Measurements from ENCODE around the gene FBLN7. TPM values are rescaled to one million over a fixed set of nuclear protein-coding genes. Genes with fewer than 3 reads are reported as not detected.
A peak's percentile ranks its signal among the peaks of the same experiment; 100 is the strongest.

Gene FBLN7, protein sequence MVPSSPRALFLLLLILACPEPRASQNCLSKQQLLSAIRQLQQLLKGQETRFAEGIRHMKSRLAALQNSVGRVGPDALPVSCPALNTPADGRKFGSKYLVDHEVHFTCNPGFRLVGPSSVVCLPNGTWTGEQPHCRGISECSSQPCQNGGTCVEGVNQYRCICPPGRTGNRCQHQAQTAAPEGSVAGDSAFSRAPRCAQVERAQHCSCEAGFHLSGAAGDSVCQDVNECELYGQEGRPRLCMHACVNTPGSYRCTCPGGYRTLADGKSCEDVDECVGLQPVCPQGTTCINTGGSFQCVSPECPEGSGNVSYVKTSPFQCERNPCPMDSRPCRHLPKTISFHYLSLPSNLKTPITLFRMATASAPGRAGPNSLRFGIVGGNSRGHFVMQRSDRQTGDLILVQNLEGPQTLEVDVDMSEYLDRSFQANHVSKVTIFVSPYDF
- total RNA-seq, result 0.31 and 0.71 TPM in 2 replicates

GRCh38 chr2:112138159-112139032 lies at the start of gene FBLN7:
FBLN7 (plus strand) TSS chr2:112138385; CDS start chr2:112138656, 271 bp downstream.
- Mint-ChIP-seq H3K27me3 (peaks cover 21% of the 10 kb centered on the region), H3K4me1 (peaks cover 11% of the 10 kb centered on the region), H3K36me3 (ENCODE audit: low read depth) (no peaks in the 10 kb centered on the region), H3K9me3 (peaks cover under 1% of the 10 kb centered on the region), H3K4me3 (peak within 1 kb of the TSS; percentile 77), H3K27ac (no peak within 1 kb of the TSS)
- ChIA-PET POLR2A (interaction anchor here (0.7 to 0.9 kb wide), 2 partner anchors 14 to 17 kb away, joined by 3 read pairs; no protein-coding TSS in a partner anchor), CTCF (interaction anchor here (1.5 kb wide), 1 partner anchor 17 kb away, joined by 6 read pairs; no protein-coding TSS in a partner anchor)
- TF ChIP-seq CTCF (IDR thresholded peaks at IDR 0.05), result no peak
- ATAC-seq (ENCODE audit: low read depth) (peak; percentile 22), DNase-seq (no peak)
- intact Hi-C loops (cut with micrococcal nuclease), result no loop called here

- peaks cover 74% of the 10 kb centered on the region for H3K36me3 Mint-ChIP-seq (ENCODE audit: low read depth)
- no peaks in the 10 kb centered on the region for H3K9me3 Mint-ChIP-seq
- intact Hi-C loops (cut with micrococcal nuclease), result no loop called here
- DNase-seq, result no peak
- H3K4me3 Mint-ChIP-seq, result no peak overlapping the region
- ATAC-seq (ENCODE audit: low read depth), result no peak
- no peaks in the 10 kb centered on the region for H3K27me3 Mint-ChIP-seq
- H3K4me1 Mint-ChIP-seq, result peaks cover 30% of the 10 kb centered on the region
- H3K27ac Mint-ChIP-seq, result no peak overlapping the region
- no peak for TF ChIP-seq CTCF (IDR thresholded peaks at IDR 0.05)
- POLR2A ChIA-PET, result no interaction called here
- CTCF ChIA-PET, result no interaction called here
Observed at GRCh38 chr2:112089375-112089774, 48.8 kb upstream of the FBLN7 start.

- Mint-ChIP-seq H3K9me3 (no peaks in the 10 kb centered on the region), H3K4me1 (peaks cover 20% of the 10 kb centered on the region), H3K4me3 (no peak overlapping the region), H3K27me3 (no peaks in the 10 kb centered on the region), H3K36me3 (ENCODE audit: low read depth) (peaks cover 65% of the 10 kb centered on the region), H3K27ac (peak overlapping the region; percentile 7)
- ATAC-seq (ENCODE audit: low read depth) (no peak), DNase-seq (no peak)
- CTCF ChIA-PET, result no interaction called here
- POLR2A ChIA-PET, result interaction anchor here (1.0 kb wide), 1 partner anchor 9 kb away, joined by 3 read pairs; no protein-coding TSS in a partner anchor
- TF ChIP-seq CTCF (IDR thresholded peaks at IDR 0.05), result no peak
- intact Hi-C loops (cut with micrococcal nuclease), result no loop called here
Observed at GRCh38 chr2:112092286-112093041, 45.7 kb upstream of the FBLN7 start.

- Mint-ChIP-seq H3K4me3 (no peak overlapping the region), H3K27me3 (no peaks in the 10 kb centered on the region), H3K9me3 (no peaks in the 10 kb centered on the region), H3K4me1 (peaks cover 13% of the 10 kb centered on the region), H3K36me3 (ENCODE audit: low read depth) (peaks cover 68% of the 10 kb centered on the region), H3K27ac (peak overlapping the region; percentile 31)
- ChIA-PET CTCF (no interaction called here), POLR2A (interaction anchor here (1.0 kb wide), 1 partner anchor 9 kb away, joined by 3 read pairs; no protein-coding TSS in a partner anchor)
- intact Hi-C loops (cut with micrococcal nuclease), result no loop called here
- TF ChIP-seq CTCF (IDR thresholded peaks at IDR 0.05), result no peak
- DNase-seq, result no peak
- no peak for ATAC-seq (ENCODE audit: low read depth)
Observed at GRCh38 chr2:112093216-112093615, 45.0 kb upstream of the FBLN7 start.

Data from activated B cell treated with CpG ODN at 0.5 μM for 24 hours (primary cell).